Renal pelvis (tissue), 4 donors: Measurements from ENCODE around the gene PPIL1. TPM values are rescaled to one million over a fixed set of nuclear protein-coding genes. Genes with fewer than 3 reads are reported as not detected.
"Not testable (repeated sequence)": the region's sequence is repeated elsewhere in the genome, so short reads cannot be mapped to it uniquely, and the experiment has no call there.

Source experiments
- DNase-seq: peaks from one replicate; pipeline ENCODE4 v3.0.0-alpha.2; 2013
- polyA plus RNA-seq, 3 donors: library from polyadenylated mRNA; unstranded; fragments of 120-200 nt; gene quantifications; one replicate each; pipeline ENCODE4 v1.2.1, GENCODE V29; 2013; ENCODE audit not compliant: insufficient read length in 3 of 3

The PPIL1 gene
- polyA plus RNA-seq, 3 donors, result 45.4 to 57.5 (median 48.4) TPM

GRCh38 chr6:36820700-36821580 lies 53.7 kb downstream of the PPIL1 start:
- no peak for DNase-seq

DNA sequence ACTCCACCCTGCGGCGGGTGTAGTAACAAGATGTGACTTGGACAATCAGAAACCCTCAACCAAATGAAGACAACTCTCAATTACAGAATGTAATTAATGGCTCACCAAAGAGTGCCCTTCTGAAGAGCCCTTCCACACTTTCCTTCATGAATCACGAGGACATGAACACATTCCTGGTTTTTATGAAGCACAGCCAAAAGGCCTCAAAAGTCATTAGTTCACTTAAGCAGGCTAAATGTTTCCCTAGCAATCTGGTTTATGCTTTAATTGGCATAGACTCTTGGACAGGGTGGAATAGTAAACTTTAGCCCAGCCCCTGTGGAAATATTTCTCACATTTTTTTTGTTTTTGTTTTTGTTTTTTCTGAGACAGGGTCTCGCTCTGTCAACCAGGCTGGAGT lies 55.8 kb downstream of the PPIL1 start:
- no peak for DNase-seq

DNA sequence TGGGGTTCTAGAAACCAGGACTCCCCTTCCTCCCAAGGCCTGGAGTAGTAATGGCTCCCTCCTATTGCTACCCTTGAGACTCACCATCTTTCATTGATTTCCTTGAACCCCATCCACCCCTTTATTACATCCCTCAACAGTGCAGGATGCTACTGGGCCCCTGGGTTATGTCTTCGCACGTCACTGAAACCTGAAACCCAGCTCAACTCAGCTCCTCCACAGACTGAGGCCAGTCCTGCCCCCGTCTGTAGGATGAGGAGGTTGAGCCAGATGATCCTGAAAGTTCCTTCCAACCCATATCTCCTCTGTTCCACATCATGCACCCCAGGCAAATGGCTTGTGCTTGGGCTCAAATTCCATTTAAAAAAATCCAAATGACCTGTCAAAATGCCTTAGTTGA lies 56.8 kb downstream of the PPIL1 start:
- no peak for DNase-seq

GRCh38 chr6:36817176-36817817 lies 57.3 kb downstream of the PPIL1 start:
- no peak for DNase-seq

DNA sequence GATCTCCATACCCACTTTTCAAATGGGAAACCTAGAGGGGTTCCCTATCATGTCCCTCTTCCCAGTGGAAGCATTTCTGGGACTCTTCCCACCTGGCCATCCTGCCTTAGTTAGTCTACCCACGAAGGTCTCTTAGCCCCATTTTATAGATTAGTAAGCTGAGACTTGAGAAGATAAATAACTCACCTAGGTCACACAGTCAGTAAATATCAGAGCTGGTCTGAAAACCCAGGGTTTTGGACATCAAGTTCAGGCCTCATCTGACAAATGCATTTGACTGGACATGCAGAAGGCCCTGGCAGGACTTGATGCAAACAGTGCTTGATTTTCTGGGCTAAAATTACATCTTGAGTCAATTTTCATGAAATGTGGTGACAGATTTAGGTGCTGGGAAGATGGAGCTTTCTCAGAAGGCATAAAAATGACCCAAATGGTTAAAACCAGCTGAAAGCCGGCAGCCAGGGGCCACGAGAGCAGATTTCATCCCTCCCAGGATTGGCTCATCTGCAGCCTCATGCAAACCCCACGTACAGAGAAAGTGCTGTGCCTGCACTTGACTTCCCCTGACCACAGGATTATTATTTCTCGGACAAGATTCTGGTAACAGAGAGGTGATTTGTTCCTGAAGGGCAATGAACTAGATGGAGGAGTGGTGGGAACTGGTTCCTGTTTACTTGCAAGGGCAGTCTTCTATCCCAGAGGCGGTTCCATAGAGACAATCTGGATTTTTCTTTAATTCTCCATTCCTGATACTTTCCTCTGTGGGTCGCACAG lies 58.5 kb downstream of the PPIL1 start:
- no peak for DNase-seq

DNA sequence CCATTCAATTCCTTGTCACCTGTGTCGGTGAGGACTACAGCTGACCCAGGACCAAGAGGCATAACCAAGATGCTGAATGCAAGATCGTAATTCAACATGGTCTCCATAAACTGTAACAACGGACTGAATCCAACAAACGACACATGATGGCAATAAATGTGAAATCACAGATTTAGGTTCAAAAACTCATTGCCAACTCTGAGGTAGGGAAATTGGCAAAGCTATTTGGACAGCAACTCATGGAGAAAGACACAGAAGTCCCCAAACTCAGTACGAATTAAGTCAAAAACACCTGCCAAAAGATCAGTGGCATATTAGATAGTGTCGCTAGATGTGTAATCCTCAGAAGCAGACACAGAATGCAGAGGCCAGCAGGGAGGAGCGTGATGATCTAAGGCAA lies 60.4 kb downstream of the PPIL1 start:
- no peak for DNase-seq

DNA sequence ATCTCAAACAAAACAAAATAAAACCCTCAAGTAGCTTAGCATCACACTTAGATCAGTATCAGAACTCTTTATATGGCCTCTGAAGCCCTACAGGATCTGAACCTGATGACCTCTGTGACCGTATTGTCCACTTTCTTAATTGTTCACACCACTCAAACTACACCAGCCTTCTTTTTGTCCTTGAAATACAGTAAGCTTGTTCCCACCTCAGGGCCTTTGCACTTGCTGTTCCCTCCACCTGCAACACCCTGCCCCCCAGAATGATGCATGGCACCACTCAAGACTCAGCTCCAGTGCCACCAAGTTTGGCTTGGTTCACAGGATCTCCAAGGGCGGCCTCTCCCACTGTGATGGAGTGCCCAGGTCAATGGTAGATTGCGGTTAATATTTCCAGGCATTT lies 61.1 kb downstream of the PPIL1 start:
- DNase-seq, result no peak

DNA sequence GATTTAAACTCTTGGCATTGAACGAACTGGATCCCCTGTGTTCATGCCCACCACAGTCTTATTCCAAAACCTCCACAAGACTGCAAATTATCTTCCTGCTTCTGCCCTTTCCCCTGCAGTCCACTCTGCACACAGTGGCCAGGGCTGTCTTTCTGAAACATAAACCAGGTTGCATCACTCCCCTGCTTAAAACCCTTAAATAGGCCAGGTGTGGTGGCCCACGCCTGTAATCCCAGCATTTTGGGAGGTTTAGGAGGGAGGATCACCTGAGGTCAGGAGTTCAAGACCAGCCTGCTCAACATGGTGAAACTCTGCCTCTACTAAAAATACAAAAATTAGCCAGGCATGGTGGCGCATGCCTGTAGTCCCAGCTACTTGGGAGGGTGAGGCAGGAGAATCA lies 61.6 kb downstream of the PPIL1 start:
- DNase-seq, result not testable (repeated sequence)

DNA sequence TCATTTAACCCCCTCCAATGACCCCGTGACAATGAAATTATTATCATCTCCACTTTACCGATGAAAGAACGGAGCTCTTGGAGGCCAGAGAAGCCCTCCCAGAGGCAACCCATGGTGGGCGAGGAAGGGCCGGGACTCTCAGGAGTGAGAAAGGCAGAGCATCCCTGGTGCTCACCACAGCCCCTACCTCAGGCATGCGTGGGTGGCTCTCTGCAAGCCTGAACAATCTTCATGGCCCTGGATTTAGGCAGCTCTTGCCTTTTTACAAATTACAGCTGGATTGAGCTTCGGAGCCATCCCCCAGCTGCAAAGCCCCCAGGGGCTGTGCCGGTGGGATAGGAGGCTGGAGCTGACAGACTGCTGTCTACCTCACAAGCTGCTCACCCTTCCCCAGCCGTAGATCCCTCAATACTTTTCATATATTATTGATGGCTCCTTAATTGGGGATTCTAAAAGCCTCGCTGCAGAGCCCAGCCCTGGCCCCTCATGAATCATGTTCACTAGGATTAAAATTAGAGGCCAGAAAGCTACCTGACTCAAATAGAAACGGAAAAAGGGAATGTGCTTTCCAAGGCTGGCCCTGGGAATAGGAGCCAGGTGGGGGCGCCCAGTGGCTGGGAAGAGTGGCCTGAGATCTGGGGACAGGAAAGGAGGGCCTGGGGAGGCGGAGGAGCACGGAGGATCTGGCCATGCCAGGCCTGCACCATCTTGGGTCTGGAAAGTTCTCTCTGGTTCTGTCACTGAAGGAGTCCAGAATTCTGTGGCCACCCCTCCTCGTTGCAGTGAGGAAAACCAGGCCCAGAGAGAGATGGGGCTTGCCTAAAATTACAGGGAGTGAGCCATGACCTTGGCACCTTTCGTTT lies 64.4 kb downstream of the PPIL1 start:
- DNase-seq, result no peak

DNA sequence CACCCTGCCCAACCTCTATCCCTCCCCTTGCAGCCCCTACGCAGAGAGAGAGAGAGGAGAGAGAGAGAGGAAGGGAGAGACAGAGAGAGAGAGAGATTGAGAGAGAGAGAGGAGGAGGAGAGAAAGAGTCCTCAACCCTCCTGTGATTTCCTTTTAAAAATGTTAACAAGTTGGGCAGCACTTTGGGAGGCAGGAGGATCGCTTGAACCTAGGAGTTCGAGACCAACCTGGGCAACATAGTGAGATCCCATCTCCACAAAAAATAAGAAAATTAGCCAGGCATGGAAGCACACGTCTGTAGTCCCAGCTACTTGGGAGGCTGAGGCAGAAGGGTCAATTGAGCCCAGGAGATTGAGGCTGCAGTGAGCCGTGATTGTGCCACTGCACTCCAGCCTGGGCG lies 65.4 kb downstream of the PPIL1 start:
- DNase-seq, result no peak

DNA sequence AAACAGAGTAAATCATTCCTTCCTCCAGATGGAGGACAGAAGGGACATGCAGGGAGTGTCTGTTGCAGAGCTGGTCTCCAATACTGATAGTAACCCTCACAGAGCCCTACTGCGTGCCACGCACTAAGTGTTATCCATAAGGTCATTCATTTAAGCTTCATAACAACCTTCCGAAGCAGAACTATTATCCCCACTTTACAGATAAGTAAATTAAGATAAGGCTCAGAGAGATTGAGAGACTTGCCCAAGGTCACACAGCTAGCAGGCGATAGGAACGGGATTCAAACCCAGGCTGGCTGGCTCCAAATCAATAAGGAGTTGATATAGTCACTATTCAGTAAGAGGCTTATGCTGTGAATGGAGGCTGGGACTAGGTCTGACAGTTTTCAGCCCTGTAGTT lies 66.0 kb downstream of the PPIL1 start:
- DNase-seq, result no peak

- DNase-seq, result no peak
Observed at GRCh38 chr6:36807750-36808149, 66.9 kb downstream of the PPIL1 start.

- DNase-seq, result no peak
Observed at GRCh38 chr6:36807143-36807542, 67.5 kb downstream of the PPIL1 start.

DNA sequence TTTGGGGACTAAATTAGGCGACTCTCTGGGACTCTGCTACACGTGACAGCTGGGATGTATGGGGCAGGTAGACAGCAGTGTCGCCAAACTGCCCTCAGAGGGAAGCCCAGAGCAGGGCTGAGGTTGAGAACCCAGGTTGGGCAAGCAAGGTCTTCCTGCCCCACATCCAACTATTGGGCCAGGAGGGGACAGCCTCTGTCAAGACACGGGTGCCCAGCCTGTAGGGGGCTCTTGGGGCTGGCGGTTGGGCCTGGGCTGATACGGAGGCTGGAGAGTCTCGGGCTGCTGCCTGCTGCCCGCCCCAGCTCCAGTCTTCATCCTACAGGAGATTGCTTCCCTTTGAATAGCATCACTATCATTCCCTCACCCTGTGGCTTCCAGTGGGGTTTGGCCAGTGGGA lies 68.7 kb downstream of the PPIL1 start:
- no peak for DNase-seq

DNA sequence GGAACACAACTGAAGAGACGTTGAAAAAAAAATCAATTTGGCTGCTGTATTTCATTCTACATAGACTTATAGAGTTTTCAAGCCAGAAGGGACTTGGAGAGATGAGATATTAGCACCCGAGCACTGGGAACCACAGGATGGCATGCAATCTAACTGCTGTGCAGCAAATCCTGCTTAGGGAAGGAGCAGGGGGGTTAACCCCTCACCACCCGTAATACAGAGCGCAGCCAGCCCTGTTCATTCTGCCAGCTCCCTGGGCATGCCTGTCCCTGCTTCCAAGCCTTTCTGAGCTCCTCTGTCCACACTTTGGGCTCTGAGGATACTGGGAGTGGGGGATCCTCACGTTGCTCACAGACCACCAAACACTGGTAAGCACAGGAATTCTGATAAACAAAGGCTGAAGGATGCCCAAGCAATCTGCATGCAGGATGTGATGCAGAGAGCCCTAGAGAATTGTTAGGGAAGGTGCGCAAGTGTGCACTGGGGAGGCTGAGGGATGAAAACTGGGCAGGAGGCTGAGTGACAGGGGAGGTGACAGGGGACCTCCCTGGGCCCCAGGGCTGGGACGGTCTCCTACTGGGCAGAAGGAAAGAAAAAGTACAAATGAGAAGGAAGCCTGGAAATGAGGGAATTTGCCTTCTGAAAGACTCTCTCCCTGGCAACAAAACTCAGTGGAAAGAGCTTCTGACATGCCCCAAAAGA lies 69.4 kb downstream of the PPIL1 start:
- DNase-seq, result no peak

Other genes starting within 250 kb of the PPIL1 start
- gene CDKN1A, start 196.1 kb downstream of the PPIL1 start, polyA plus RNA-seq, result 10 to 100 TPM; 11.1 to 12.2 (median 11.7) TPM
- gene RAB44, start 177.0 kb downstream of the PPIL1 start, polyA plus RNA-seq, result under 1 TPM; 0.04 to 0.10 (median 0.06) TPM
- 10 to 100 TPM; 12.3 to 14.1 (median 12.6) TPM for gene CPNE5, start 35.4 kb downstream of the PPIL1 start, polyA plus RNA-seq
- gene C6orf89, start 11.1 kb upstream of the PPIL1 start, polyA plus RNA-seq, result 10 to 100 TPM; 39.8 to 49.7 (median 46.4) TPM
- gene PI16, start 79.9 kb upstream of the PPIL1 start, polyA plus RNA-seq, result 1 to 10 TPM in 2 of 3 donors, under 1 TPM in 1; 0.45 to 2.5 (median 2.1) TPM
- 100 to 1,000 TPM; 156 to 182 (median 173) TPM for gene MTCH1, start 111.4 kb upstream of the PPIL1 start, polyA plus RNA-seq
- gene FGD2, start 130.9 kb upstream of the PPIL1 start, polyA plus RNA-seq, result 1 to 10 TPM; 2.1 to 2.8 (median 2.6) TPM